Stimulated activated CD8-positive, alpha-beta memory T cell treated with anti-CD3 and anti-CD28 coated beads, Interleukin-7, amount 100 ng/mL, for 48 hours (primary cell): Measurements from ENCODE around the gene CDT1.

Source experiments
- DNase-seq, 2 donors: peaks; one replicate each; pipeline ENCODE4 v3.0.0-alpha.2; 2020; ENCODE audit warnings: low read depth in 1 of 2; ENCODE audit errors: extremely low read depth in 1 of 2

CDT1 gene

GRCh38 chr16:88854306-88855111, 50.9 kb downstream of the CDT1 start:
- peak in 1 of 2 donors; percentile 17 for DNase-seq

- no peak for DNase-seq
These were observed 51.6 kb downstream of the CDT1 start for GRCh38 chr16:88855176-88855575.

- DNase-seq, result no peak
These were observed 52.1 kb downstream of the CDT1 start for GRCh38 chr16:88855736-88856121.

GRCh38 chr16:88856122-88856827, 52.7 kb downstream of the CDT1 start:
- no peak for DNase-seq

GRCh38 chr16:88856828-88857727, 53.5 kb downstream of the CDT1 start, which contains the start of the genes GALNS and TRAPPC2L:
Gene GALNS (minus strand): TSS chr16:88856947. CDS start chr16:88856877, 70 bp downstream.
Gene TRAPPC2L (plus strand): TSS chr16:88857127. CDS start chr16:88857151, 24 bp downstream.
- DNase-seq, result peak; percentile 95 to 97

GRCh38 chr16:88857728-88858339, 54.2 kb downstream of the CDT1 start:
- peak; percentile 46 to 65 for DNase-seq
